Measurements from ENCODE around the gene C3orf33.

The C3orf33 gene

DNA sequence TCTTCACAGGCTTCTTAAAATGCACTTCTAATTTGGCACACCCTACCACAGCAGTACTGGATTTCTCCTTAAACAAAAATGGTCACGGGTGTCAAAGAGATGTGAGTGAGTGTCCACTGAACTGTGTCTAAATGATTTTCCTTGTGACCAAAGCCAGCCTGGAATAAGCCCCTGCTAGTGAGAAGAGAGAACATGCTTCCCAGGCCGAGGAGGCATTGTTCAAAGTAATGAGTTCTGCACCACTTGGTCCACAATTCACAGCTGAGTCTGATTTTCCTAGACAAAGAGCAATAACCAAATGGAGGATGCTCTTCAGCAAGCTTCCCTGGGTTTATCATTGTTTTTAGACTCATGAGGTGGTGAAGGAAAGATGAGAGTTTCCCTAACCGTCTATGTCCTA lies 65.0 kb downstream of the C3orf33 start:
- DNase-seq = no peak

DNA sequence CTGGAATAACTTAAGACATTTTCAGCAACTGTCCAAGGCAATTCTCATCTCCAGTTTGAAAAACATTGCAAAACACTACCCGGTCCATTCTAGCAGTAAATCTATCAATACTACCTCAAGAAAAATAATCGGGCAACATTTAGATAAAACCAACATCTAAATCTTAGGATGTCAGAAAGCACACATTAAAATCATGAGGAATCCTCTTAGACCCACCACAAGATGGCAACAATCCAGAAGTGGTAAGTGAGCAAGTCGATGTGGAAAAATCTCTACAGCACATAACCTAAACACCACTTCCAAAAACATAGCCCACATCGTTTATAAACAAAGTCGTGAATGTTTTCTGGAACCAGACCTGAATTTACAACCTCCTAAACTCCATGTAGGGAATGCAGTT lies 66.9 kb downstream of the C3orf33 start:
- DNase-seq = no peak

DNA sequence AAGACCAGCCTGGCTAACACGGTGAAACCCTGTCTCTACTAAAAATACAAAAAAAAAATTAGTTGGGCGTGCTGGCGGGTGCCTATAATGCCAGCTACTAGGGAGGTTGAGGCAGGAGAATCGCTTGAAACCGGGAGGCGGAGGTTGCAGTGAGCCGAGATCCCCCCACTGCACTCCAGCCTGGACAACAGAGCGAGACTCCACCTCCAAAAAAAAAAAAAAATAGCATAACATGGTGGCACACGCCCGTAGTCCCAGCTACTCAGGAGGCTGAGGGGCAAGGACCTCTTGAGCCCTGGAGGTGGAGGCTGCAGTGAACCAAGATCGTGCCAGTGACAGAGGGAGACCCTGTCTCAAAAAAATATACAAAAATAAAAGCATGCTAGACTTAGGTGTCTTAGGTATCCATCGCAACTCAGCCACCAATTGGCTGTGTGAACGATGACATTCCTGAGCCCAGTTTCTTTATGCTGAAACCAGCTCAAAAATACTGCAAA lies 67.5 kb downstream of the C3orf33 start:
- no peak for DNase-seq

DNA sequence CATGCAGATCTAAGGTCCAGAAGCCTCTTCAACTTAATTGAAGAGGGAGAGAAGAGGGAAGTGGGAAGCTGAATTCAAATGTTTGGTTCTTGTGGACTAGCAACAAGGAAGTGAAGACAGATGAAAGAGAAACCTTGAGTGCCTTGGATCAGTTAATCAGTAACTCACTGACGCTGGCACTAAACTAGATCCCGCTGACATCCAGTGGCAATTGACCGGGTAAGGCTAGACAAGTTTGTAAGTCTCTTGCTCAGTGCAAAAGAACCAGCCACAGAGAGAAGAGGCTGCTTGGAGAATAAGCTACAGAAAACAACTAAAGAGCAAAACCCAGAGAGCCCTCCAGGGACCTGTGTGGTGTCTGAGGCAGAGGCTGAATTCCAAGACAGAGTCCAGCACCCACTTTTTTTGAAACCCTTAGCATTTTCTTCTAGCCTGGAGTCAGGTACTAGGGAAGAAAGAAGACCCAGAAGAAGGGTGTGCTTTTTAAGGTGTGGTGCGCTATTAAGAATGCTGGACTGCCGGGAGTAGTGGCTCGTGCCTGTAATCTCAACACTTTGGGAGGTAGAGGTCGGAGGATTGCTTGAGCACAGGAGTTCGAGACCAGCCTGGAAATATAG lies 68.1 kb downstream of the C3orf33 start:
- DNase-seq = no peak

DNA sequence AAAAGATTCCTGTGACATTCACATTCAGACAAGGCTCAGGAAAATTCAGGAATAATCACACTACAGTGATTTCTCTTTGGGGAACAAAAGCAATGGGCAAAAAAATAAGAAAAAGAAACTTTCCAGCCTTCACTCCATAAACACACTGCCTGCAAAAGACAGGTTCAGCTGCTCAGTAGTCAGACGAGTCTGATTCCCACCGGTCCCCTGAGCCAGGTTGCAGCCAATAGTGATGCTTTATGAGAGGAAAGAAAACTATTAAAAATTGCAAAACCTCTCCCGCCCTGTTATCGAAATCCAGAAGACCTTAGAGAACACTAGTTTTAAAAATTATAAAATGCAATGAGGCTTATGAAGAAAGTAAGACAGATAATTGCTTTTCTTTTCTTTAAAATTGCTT lies 69.7 kb downstream of the C3orf33 start:
- no peak for DNase-seq

DNA sequence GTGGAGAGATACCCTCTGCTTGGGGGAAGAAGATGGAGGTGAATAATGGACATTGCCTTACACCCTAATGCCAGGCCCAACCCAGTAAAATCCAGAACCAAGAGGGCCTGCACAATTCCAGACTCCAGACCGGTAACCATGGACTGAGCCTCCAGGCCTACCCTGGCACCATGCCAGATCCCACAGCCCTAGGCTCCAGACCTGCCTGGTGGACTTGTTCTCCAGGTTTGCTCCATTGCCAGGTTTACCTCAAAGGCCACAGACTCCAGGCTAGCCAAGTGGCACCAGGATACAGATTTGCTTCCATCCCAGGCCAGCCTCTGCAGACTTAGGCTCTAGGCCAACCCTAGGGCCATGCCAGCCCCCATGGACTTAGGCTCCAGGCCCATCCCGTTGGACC lies 75.2 kb downstream of the C3orf33 start:
- no peak for DNase-seq

DNA sequence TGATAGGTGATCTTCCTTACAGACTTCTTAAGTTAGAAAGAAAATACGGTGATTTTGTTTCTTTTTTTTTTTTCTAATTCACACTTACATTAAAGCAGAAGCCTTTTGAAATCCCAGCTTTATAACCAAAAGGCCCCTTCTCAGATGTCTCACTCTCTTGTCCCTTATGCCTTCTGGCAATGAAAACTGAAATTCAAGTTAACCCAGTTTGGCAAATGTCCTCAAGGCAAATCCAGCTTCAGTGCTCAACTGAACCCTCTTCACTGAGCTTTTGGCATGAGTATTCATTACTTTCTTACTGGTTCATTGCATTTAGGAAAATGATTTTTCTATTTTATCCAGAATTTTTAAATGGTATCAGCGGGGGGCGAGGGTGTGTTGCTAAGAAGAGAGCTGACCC lies 78.2 kb downstream of the C3orf33 start:
- no peak for DNase-seq

DNA sequence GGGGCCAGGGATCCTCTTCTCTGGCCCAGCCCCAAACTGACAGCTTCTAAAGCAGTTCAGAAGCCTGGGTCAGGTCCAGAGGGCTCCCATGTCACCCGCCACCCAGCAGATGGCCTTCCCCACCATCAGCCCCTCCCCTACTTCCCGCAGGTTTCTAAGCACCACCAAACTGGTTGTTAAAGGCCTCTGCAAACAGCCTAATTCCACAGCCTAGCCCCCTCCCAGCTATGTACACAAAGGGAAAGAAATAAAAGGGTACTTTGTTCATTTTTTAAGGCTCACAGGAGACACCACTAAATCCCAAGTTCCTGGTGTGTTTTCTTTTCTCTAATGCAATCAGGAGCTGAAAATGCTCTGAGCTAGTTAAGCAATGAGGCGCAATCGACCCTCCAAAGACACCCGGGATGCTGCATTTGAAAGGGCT lies 91.8 kb downstream of the C3orf33 start:
- no peak for DNase-seq

Data from stimulated activated naive CD4-positive, alpha-beta T cell treated with Interleukin-2 at 50 U/mL for 16 hours (primary cell).